DMS153 treated with DMSO at 0.1 percent for 48 hours (cell line): ENCODE data around the gene HSPG2.
A peak's percentile ranks its signal among the peaks of the same experiment; 100 is the strongest.
"Not testable (repeated sequence)": the region's sequence is repeated elsewhere in the genome, so short reads cannot be mapped to it uniquely, and the experiment has no call there.

Experiments used
- DNase-seq: peaks from one replicate; lab custom pipeline; 2025; ENCODE audit not compliant: unreplicated experiment; lab: John Stamatoyannopoulos, UW

Gene HSPG2

GRCh38 chr1:21935393-21935804, 1.7 kb downstream of the HSPG2 start:
- no peak for DNase-seq

DNA sequence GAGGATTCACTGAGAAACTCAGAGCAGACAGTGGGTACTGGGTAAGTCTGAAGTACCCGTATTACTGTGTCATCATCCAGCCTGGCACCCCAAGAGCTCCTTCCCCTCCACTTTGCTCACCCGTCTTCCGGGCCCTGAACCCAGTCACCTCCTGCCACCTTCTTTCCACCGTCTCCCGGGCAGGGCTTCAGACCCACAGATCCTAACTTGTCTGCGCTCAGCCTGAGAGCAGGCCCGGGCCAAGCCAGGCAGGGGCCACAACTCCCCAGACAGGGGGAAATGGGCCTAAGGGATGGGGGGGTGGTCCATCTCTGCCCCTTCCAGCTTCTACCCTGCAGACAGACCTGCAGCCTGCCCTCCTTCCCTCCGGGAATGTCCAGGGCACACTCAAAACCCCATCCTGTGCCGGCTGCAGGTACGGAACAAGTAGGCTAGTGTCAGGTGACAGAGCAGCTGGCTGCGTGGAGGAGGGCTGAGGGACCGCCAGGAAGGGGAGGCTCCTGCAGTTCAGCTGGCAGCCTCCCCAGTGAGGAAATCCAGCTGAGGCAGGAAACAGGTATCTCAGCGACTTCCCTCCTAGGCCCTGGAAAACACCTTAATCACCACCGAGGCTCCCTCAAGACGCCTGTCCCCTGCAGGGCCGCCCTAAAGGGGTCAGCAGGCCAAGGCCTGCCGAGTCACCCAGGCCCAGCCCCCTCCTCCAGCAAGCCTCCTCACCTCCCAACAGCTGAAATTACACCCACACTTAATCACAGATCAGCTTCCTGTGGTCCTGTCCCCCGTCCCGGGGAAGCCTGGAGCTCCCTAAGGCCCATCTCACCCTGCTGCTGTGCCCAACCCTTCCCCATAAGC, 3.5 kb downstream of the HSPG2 start:
- peak; percentile 62 for DNase-seq

DNA sequence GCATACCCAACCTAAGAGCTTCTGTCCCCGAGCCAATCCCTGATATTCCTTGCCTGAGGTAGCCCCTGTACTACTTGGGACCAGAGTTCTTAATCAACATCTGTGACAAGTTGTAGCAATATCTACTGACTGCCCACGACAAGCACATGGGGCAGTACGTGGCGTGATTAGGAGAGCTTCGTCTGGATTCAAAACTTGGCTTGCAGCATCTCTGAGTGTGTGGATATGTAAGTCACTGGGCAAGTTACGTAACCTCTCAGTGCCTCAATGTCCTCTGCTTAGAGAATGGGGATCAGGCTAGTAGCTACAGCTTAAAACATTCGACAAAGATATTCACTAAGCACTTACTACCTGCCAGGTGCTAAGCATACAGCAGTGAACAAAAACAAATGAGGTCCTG, 5.0 kb downstream of the HSPG2 start:
- DNase-seq, result no peak

DNA sequence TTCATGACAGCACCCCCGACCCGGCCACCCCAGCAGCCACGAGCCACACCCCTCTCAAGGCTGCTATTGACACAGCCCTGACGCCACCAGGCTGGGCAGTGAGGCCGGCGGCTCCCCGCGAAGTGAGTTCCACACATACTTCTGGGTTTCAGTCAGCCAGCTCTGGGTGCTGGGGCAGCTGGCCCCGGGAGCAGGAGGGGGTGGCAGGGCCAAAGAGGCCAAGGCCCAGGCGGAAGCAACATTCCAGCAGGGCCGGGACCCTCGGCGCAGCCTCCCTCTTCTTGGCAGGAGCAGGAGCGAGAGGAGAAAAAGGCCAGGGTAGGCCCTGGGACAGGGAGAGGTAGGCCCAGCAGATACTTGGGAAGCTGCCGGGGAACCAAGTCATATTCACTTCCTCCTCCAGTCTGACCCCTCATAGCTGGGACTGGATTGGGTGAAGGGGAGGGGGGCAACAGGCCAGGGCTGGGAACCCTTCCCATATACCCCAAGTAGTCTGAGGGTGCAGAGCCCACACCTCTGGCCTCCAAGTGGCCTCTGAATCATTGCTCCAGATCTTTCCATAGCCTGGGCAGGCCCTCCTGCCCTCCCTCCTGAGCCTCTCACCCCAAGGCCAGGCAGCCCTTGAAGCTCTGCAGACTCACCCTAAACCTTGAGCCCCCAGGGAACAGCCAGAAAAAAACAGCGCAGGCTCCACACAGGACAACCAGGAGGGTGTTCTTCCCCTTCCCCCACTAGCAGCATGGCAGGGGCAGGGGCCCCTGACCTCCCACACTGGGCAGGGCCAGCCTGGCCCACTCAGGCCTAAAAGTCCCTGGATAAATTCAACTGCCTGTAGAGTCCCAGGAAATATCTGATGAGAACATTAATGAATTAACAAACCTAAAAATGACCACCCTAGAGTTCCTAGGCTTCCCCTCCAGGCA, 5.7 kb downstream of the HSPG2 start:
- DNase-seq, result no peak

GRCh38 chr1:21930629-21931170, 6.4 kb downstream of the HSPG2 start:
- no peak for DNase-seq

GRCh38 chr1:21930080-21930571, 7.0 kb downstream of the HSPG2 start:
- no peak for DNase-seq

GRCh38 chr1:21927533-21928237, 9.4 kb downstream of the HSPG2 start:
- no peak for DNase-seq

DNA sequence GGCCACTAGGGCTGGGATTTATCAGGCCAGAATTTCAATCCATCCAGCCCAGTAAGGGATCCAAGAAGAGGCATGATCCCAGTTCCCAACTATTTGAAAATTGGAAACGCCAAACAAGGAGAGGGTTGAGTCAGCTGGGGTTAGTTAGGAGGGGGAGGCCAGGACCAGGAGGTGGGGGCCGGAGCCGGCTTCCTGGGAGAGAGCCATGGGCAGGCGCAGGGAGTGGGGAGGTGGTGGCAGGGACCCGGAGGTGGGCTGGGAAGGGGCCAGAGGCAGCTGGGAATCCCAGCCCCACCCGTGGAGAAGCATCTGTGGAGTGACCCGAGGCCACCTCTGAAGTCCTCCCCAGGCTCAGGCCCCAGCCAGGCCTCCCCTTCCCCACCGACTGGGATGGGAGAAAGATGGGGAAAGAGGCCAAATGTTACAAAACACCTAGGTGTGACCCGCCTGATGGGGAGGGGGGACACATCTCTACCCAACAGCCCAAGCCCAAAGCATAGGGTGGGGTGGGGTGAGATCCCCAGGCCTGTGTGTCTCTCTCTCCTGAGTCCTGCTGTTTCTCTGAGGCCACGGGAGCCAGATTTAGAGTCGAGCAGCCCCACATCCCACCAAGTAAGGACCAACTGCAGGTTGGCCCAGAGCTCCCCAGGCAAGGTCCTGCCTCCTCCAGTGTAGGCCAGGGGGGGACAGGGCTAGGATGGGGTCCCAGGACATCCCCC, 10.1 kb downstream of the HSPG2 start:
- DNase-seq, result no peak

- no peak for DNase-seq
These were observed 11.0 kb downstream of the HSPG2 start for GRCh38 chr1:21926065-21926464.

DNA sequence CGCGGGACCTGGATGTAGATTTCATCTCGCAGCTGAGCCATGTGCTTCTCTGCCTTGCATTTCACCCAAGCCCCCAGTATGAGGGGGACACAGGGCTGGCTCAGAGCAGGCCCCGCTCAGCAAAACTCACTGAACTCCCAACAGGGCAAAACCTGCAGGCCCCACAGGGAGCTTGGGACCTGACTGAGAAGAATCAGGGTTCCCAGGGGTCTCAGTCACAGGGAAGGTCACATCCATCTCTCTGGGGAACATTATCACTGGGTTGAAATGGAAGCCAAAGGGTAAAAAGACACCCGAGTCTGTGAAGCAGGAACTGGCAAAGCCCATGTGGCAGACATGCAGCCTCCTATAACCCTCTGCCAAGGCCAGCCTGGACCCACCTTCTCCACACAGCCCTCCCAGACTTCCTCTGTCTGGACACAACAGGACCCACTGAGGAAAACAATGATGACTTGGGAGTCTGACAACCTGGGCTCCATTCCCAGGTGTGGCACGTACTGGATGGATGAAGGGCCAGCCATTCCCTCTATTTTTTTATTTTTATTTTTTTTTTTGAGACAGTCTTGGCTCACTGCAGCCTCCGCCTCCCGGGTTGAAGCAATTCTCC, 11.7 kb downstream of the HSPG2 start:
- DNase-seq, result no peak

DNA sequence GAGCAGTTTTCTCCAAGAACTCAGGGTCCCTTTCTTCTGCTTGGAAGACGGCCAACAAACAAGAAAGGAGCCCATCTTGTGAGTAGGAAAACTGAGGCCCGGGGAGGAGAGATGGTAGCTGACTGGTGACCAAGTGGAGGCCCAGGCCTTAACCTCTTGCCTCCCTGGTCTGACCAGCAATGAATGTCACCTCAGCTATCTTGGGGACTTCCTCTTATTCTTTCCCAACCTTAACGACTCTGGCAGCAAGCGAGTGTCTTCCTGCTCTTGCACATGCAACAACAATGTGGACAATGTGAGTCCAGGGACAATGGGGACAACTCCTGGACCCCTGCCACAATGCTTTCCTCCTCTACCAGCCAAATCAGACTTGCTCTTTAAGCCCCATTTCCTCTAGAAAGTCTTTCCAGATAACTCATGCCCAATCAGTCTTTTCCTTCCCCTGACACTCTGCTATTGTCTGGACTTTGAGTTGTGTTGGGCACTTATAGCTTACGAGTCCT, 12.6 kb downstream of the HSPG2 start:
- DNase-seq, result no peak

DNA sequence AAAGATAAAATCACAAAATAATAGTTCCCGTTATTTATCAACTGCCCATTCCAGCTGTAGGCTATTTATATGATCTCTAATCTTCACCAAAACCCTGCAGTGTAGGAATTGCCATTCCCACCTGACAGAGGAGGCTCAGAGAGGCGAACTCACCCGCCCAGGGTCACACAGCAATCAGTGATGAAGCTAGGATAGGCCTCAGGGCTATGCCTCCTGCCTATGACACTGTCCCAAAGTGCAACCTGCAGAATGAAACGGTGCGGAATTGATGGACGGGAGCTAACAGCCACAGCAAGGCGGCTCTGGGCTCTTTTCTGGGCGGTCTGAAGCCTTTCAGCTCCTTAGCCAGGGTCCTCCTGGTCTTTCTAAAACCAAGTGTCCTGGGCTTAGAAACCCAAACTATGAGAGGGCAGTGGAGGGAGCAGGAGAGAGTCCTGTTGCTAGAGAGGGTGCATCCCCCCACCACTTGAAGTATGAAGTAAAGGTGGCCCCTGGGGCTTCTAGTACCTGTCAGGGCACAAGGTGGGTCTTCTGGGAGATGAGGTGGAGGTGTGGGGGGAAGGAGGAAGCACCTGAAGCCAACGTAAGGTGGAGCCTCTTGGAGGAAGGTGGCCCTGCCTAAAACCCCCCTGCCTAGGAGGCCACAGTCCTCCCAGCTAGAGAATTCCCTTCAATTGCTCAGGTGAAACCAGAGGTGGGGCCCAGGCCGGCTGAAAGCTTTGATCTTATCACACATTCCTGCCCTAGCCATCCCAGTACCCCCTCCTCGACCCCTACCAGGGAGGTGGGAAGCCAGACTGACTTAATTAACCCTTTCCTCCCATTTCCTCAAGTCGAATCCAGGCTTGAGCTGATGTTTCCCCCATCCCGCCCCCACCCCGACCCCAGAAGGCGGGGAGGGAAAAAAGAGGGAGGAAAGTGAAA, 14.8 kb downstream of the HSPG2 start:
- no peak for DNase-seq

DNA sequence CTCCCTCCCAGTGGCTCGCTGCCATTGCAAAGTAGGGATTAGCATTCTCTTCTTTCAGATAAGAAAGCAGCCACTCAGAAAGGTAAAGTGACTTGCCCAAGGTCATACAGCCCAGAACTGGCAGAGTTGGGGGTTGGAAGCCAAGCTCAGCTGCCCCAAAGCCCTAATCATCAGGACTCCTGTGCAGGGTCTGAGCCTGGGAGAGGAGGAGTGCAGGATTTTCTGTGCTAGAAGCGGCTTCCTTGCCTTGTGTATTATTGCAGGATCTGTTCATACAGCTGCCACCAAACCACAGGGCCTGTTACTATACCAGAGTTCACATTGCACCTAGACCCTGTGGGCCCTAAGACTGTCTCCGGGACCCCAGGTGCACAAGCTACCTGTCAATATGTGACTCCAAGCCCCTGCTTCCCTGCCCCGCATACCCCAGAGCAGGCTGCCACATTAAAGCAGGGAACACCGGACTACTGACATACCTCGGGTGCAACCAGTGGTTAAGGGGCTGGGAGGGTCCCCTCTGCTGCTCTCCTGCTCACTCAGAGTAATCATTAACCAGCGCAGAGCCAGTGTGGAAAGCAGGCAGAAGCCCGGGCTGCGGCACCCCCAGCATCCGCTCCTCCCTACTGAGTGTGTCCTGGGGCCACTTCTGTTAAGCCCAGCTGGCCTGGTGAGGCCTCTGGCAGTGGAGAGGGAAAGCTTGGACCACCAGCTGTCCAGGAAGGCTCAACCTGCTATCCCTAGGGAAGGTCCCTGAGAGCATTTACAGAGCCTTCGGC, 15.8 kb downstream of the HSPG2 start:
- no peak for DNase-seq

- DNase-seq, result no peak
These were observed 17.6 kb downstream of the HSPG2 start for GRCh38 chr1:21919520-21919919.

DNA sequence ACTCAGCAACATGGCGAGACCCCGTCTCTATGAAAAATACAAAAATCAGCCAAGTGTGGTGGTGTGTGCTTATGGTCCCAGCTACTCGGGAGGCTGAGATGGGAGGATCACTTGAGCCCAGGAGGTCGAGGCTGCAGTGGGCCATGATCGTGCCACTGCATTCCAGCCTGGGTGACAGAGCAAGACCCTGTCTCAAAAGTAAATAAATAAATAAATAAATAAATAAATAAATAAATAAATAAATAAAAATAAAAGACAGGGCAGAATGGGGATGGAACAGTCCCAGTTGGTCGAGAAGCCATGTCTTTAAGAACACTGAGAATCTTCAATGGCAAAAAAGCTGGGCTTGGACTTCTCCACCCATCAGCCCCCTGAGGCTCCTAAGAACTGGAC, 19.9 kb downstream of the HSPG2 start:
- not testable (repeated sequence) for DNase-seq

DNA sequence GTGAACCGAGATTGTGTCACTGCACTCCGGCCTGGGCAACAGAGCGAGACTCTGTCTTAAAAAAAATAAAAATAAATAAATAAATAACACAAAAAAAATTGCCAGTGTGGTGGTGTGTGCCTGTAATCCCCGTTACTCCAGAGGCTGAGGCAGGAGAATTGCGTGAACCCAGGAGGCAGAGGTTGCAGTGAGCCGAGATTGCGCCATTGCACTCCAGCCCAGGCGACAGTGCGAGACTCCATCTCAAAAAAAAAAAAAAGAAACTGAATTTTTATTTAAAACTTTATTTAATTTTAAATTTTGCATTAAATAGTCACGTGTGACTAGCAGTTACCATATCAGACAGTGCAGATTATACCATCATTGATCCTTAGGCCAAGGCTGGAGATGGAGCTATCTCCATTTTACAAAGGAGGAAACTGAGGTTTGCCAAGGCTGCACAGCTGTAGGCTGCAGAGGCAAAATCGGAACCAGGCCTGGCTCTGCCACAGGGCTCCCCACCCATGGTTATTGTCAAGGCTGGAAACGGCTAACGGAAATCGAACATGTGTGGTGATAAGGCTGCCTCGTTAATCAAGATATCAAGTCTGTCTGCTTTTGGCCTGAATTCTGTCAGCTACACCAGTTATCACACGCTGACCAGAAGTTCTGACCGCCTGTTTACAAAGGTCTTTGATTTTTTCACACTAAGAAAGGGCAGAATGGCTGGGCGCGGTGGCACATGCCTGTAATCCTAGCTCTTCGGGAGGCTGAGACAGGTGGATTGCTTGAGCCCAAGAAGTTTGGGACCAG, 20.5 kb downstream of the HSPG2 start:
- no peak for DNase-seq
